ENCODE data around the gene UPK3A.

Gene UPK3A

DNA sequence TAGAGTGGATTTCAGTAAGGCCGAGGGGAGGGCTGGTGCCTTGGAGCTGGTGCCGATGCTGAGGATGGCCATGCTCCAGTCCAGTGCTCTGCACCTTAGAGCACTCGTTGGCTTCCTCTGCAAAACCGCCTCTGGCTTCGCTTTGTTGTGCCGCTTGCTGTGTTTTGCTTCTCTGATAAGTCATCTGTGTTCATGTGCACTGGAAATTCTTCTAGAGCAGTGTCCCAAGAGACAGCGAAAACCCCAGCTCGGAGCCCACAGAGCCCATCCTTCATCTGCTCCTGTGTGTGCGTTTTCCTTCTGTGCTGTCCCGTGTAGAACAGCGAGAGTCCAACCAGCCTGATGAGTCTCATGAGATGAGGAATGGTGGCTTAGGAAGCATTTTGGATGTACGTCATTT lies 37.1 kb downstream of the UPK3A start:
- no CpG with 5 or more reads among the region's 12 CpGs for WGBS, 2 donors (ENCODE audit: extremely low coverage in 2 of 2, insufficient read length in 2 of 2, insufficient replicate concordance in 1 of 2)

DNA sequence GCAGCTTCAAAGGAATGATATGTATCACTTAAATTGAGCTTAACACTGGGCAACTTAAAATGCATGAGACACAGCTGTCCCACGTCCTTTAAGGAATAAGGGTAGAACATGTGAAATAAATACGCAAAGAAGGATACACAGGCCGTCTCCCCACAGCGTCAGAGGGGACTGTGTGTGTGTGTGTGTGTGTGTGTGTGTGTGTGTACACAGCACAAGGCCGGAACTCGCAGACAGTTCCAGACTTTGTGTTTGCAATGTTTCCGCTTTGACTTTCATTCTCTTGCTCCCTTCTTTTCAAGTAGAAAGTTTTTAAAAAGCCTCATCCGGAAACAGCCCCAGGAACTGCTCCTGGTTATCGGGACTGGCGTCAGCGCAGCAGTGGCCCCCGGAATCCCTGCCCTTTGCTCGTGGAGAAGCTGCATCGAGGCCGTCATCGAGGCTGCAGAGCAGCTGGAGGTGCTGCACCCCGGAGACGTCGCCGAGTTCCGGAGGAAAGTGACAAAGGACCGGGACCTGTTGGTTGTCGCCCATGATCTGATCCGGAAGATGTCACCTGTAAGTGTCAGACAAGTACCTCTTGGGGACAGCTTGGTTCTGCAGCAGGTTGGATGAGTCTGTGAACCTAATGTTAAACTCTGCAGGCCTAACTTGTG lies 38.2 kb downstream of the UPK3A start:
- Histone ChIP-seq H3K23ac (ENCODE audit: low read depth, low read length, poor library complexity) (no peak overlapping the region), H3K79me1 (ENCODE audit: low read depth, low read length) (peaks cover 2% of the 10 kb centered on the region), H3K27me3 (ENCODE audit: control insufficient read depth in 3 of 3, insufficient read depth in 3 of 3, low read depth in 1 of 3, low read length in 3 of 3) (no peaks in the 10 kb centered on the region), H3K36me3 (replicated peaks in 1 of 2; ENCODE audit: control insufficient read depth in 2 of 2, insufficient read depth in 2 of 2, low read length in 2 of 2) (peaks cover 21 to 47% of the 10 kb centered on the region in 2 donors), H3K14ac (ENCODE audit: low read length) (no peak overlapping the region), H3K9me3 (replicated peaks in 1 of 2; ENCODE audit: control insufficient read depth in 2 of 2, insufficient read depth in 1 of 2, low read depth in 1 of 2, low read length in 2 of 2) (peaks cover 0 to 2% of the 10 kb centered on the region in 2 donors), H3K4me2 (ENCODE audit: insufficient read depth, low read length, poor library complexity, severe bottlenecking) (no peak overlapping the region), H3K27ac (replicated peaks; ENCODE audit: low read length) (no peak overlapping the region), H3K4me3 (ENCODE audit: low read length in 2 of 2) (no peak overlapping the region), H4K91ac (ENCODE audit: low read depth, low read length, poor library complexity) (no peak overlapping the region), H3K4me1 (ENCODE audit: control insufficient read depth in 2 of 2, insufficient read depth in 1 of 2, low read depth in 1 of 2, low read length in 2 of 2) (peaks cover 4 to 10% of the 10 kb centered on the region in 2 donors), H3K9ac (ENCODE audit: low read depth, low read length, poor library complexity) (no peak overlapping the region), H2BK15ac (ENCODE audit: low read length) (no peak overlapping the region), H3K4ac (ENCODE audit: low read length) (no peak overlapping the region), H2BK12ac (ENCODE audit: low read length) (no peak overlapping the region), H2BK5ac (ENCODE audit: low read length) (no peak overlapping the region), H2AFZ (ENCODE audit: low read length) (no peak overlapping the region), H2AK5ac (ENCODE audit: low read depth, low read length) (no peak overlapping the region), H2BK120ac (ENCODE audit: low read depth, low read length) (no peak overlapping the region), H3K18ac (ENCODE audit: low read length) (no peak overlapping the region), H4K8ac (ENCODE audit: low read depth, low read length) (no peak overlapping the region)
- DNase-seq (ENCODE audit: low spot score): no peak
- WGBS, 2 donors (ENCODE audit: extremely low coverage in 2 of 2, insufficient read length in 2 of 2, insufficient replicate concordance in 1 of 2): no CpG with 5 or more reads among the region's 24 CpGs

More for the DNA sequence above, 37.1 kb downstream of the UPK3A start:
- H2BK120ac ChIP-seq (ENCODE audit: low read depth, low read length): no peak overlapping the region
- no peak overlapping the region for H4K8ac ChIP-seq (ENCODE audit: low read depth, low read length)
- H2AFZ ChIP-seq (ENCODE audit: low read length): no peak overlapping the region
- no peak for DNase-seq (ENCODE audit: low spot score)
- no peak overlapping the region for H3K4ac ChIP-seq (ENCODE audit: low read length)
- no peaks in the 10 kb centered on the region for H3K9me3 ChIP-seq (replicated peaks in 1 of 2; ENCODE audit: control insufficient read depth in 2 of 2, insufficient read depth in 1 of 2, low read depth in 1 of 2, low read length in 2 of 2)
- peaks cover 17 to 38% of the 10 kb centered on the region in 2 donors for H3K36me3 ChIP-seq (replicated peaks in 1 of 2; ENCODE audit: control insufficient read depth in 2 of 2, insufficient read depth in 2 of 2, low read length in 2 of 2)
- H2AK5ac ChIP-seq (ENCODE audit: low read depth, low read length): no peak overlapping the region
- no peak overlapping the region for H3K14ac ChIP-seq (ENCODE audit: low read length)
- no peak overlapping the region for H4K91ac ChIP-seq (ENCODE audit: low read depth, low read length, poor library complexity)
- H3K4me2 ChIP-seq (ENCODE audit: insufficient read depth, low read length, poor library complexity, severe bottlenecking): no peak overlapping the region
- H3K27me3 ChIP-seq (ENCODE audit: control insufficient read depth in 3 of 3, insufficient read depth in 3 of 3, low read depth in 1 of 3, low read length in 3 of 3): no peaks in the 10 kb centered on the region
- H2BK15ac ChIP-seq (ENCODE audit: low read length): no peak overlapping the region
- no peaks in the 10 kb centered on the region for H3K79me1 ChIP-seq (ENCODE audit: low read depth, low read length)
- no peak overlapping the region for H3K4me3 ChIP-seq (ENCODE audit: low read length in 2 of 2)
- peaks cover 7 to 13% of the 10 kb centered on the region in 2 donors for H3K4me1 ChIP-seq (ENCODE audit: control insufficient read depth in 2 of 2, insufficient read depth in 1 of 2, low read depth in 1 of 2, low read length in 2 of 2)
- H3K18ac ChIP-seq (ENCODE audit: low read length): no peak overlapping the region
- no peak overlapping the region for H2BK5ac ChIP-seq (ENCODE audit: low read length)
- no peak overlapping the region for H2BK12ac ChIP-seq (ENCODE audit: low read length)
- H3K23ac ChIP-seq (ENCODE audit: low read depth, low read length, poor library complexity): no peak overlapping the region
- H3K27ac ChIP-seq (replicated peaks; ENCODE audit: low read length): no peak overlapping the region
- H3K9ac ChIP-seq (ENCODE audit: low read depth, low read length, poor library complexity): no peak overlapping the region

DNA sequence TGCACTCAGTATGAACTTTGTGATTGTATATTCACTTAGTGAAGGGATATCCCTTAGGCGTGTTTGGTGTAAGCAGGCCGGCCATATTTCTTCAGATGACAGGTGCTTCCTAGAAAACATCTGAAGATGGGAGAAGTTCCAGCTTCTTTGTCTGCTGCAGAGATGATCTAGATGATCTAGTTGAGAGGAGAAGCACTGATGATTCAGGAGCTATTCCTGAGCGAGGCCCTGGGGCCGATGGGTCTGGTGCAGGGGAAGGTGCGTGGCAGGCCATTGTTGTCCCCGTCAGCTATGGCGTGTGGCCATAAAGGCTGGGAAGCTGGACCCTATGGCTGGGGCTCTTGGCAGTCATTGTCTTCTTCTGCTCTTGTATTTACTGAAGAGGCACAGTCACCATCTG lies 38.9 kb downstream of the UPK3A start:
- no peak for DNase-seq (ENCODE audit: low spot score)
- H2BK120ac ChIP-seq (ENCODE audit: low read depth, low read length): no peak overlapping the region
- WGBS, 2 donors (ENCODE audit: extremely low coverage in 2 of 2, insufficient read length in 2 of 2, insufficient replicate concordance in 1 of 2): no CpG with 5 or more reads among the region's 7 CpGs
- no peak overlapping the region for H3K4me3 ChIP-seq (ENCODE audit: low read length in 2 of 2)
- no peak overlapping the region for H2BK15ac ChIP-seq (ENCODE audit: low read length)
- no peak overlapping the region for H2AFZ ChIP-seq (ENCODE audit: low read length)
- no peak overlapping the region for H3K27ac ChIP-seq (replicated peaks; ENCODE audit: low read length)
- H3K14ac ChIP-seq (ENCODE audit: low read length): no peak overlapping the region
- no peak overlapping the region for H3K18ac ChIP-seq (ENCODE audit: low read length)
- H3K9me3 ChIP-seq (replicated peaks in 1 of 2; ENCODE audit: control insufficient read depth in 2 of 2, insufficient read depth in 1 of 2, low read depth in 1 of 2, low read length in 2 of 2): peaks cover 0 to 2% of the 10 kb centered on the region in 2 donors
- H2BK5ac ChIP-seq (ENCODE audit: low read length): no peak overlapping the region
- no peak overlapping the region for H3K4me2 ChIP-seq (ENCODE audit: insufficient read depth, low read length, poor library complexity, severe bottlenecking)
- no peak overlapping the region for H4K8ac ChIP-seq (ENCODE audit: low read depth, low read length)
- H2AK5ac ChIP-seq (ENCODE audit: low read depth, low read length): no peak overlapping the region
- peaks cover 21 to 52% of the 10 kb centered on the region in 2 donors for H3K36me3 ChIP-seq (replicated peaks in 1 of 2; ENCODE audit: control insufficient read depth in 2 of 2, insufficient read depth in 2 of 2, low read length in 2 of 2)
- H4K91ac ChIP-seq (ENCODE audit: low read depth, low read length, poor library complexity): no peak overlapping the region
- H3K27me3 ChIP-seq (ENCODE audit: control insufficient read depth in 3 of 3, insufficient read depth in 3 of 3, low read depth in 1 of 3, low read length in 3 of 3): no peaks in the 10 kb centered on the region
- no peak overlapping the region for H3K23ac ChIP-seq (ENCODE audit: low read depth, low read length, poor library complexity)
- no peak overlapping the region for H2BK12ac ChIP-seq (ENCODE audit: low read length)
- H3K4ac ChIP-seq (ENCODE audit: low read length): no peak overlapping the region
- H3K4me1 ChIP-seq (ENCODE audit: control insufficient read depth in 2 of 2, insufficient read depth in 1 of 2, low read depth in 1 of 2, low read length in 2 of 2): peaks cover 4 to 7% of the 10 kb centered on the region in 2 donors
- H3K79me1 ChIP-seq (ENCODE audit: low read depth, low read length): peaks cover 2% of the 10 kb centered on the region
- no peak overlapping the region for H3K9ac ChIP-seq (ENCODE audit: low read depth, low read length, poor library complexity)

DNA sequence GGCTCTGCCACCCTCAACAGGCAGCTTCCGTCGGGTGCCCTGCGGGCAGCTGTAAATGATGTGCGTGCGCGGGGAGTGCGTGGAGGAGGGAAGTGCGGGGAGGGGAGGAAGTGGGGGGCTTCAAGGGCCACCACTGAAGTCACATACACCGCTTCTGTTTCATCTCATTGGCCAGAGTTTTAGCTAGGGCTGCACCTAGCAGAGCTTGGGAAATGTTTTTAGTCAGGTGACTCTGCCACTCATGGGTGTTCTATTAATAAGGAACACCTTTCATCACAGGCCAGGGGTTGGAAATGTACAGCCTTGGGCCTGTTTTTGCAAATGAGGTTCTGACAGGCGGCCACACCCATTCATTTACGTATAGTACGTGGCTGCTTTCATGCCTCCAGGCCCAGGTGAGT lies 39.6 kb downstream of the UPK3A start:
- Histone ChIP-seq H4K8ac (ENCODE audit: low read depth, low read length) (no peak overlapping the region), H3K27ac (replicated peaks; ENCODE audit: low read length) (no peak overlapping the region), H4K91ac (ENCODE audit: low read depth, low read length, poor library complexity) (no peak overlapping the region), H2BK12ac (ENCODE audit: low read length) (no peak overlapping the region), H3K18ac (ENCODE audit: low read length) (no peak overlapping the region), H3K4me1 (ENCODE audit: control insufficient read depth in 2 of 2, insufficient read depth in 1 of 2, low read depth in 1 of 2, low read length in 2 of 2) (peaks cover 2% of the 10 kb centered on the region in 2 donors), H2AK5ac (ENCODE audit: low read depth, low read length) (no peak overlapping the region), H3K4me2 (ENCODE audit: insufficient read depth, low read length, poor library complexity, severe bottlenecking) (no peak overlapping the region), H3K14ac (ENCODE audit: low read length) (no peak overlapping the region), H2BK15ac (ENCODE audit: low read length) (no peak overlapping the region), H3K23ac (ENCODE audit: low read depth, low read length, poor library complexity) (no peak overlapping the region), H2BK120ac (ENCODE audit: low read depth, low read length) (no peak overlapping the region), H3K36me3 (replicated peaks in 1 of 2; ENCODE audit: control insufficient read depth in 2 of 2, insufficient read depth in 2 of 2, low read length in 2 of 2) (peaks cover 21 to 58% of the 10 kb centered on the region in 2 donors), H3K79me1 (ENCODE audit: low read depth, low read length) (peaks cover 2% of the 10 kb centered on the region), H3K9ac (ENCODE audit: low read depth, low read length, poor library complexity) (no peak overlapping the region), H2AFZ (ENCODE audit: low read length) (no peak overlapping the region), H3K4ac (ENCODE audit: low read length) (no peak overlapping the region), H3K9me3 (replicated peaks in 1 of 2; ENCODE audit: control insufficient read depth in 2 of 2, insufficient read depth in 1 of 2, low read depth in 1 of 2, low read length in 2 of 2) (peaks cover 0 to 2% of the 10 kb centered on the region in 2 donors), H2BK5ac (ENCODE audit: low read length) (no peak overlapping the region), H3K27me3 (ENCODE audit: control insufficient read depth in 3 of 3, insufficient read depth in 3 of 3, low read depth in 1 of 3, low read length in 3 of 3) (no peaks in the 10 kb centered on the region), H3K4me3 (ENCODE audit: low read length in 2 of 2) (no peak overlapping the region)
- no peak for DNase-seq (ENCODE audit: low spot score)
- no CpG with 5 or more reads among the region's 12 CpGs for WGBS, 2 donors (ENCODE audit: extremely low coverage in 2 of 2, insufficient read length in 2 of 2, insufficient replicate concordance in 1 of 2)

Measured in neuronal stem cell (in vitro differentiated cells).